ENCODE results near the gene VPREB3.
A peak's percentile ranks its signal among the peaks of the same experiment; 100 is the strongest.

The VPREB3 gene

GRCh38 chr22:23767673-23768548, 13.7 kb upstream of the VPREB3 start, which contains the start of gene CHCHD10:
CHCHD10 (minus strand) TSS chr22:23767972; CDS start chr22:23767874, 98 bp downstream.
- peak; percentile 62 to 64 for DNase-seq (ENCODE audit: low read depth in 1 of 2, low spot score in 1 of 2)

GRCh38 chr22:23767303-23767672, 13.1 kb upstream of the VPREB3 start:
- no peak for DNase-seq (ENCODE audit: low read depth in 1 of 2, low spot score in 1 of 2)

DNA sequence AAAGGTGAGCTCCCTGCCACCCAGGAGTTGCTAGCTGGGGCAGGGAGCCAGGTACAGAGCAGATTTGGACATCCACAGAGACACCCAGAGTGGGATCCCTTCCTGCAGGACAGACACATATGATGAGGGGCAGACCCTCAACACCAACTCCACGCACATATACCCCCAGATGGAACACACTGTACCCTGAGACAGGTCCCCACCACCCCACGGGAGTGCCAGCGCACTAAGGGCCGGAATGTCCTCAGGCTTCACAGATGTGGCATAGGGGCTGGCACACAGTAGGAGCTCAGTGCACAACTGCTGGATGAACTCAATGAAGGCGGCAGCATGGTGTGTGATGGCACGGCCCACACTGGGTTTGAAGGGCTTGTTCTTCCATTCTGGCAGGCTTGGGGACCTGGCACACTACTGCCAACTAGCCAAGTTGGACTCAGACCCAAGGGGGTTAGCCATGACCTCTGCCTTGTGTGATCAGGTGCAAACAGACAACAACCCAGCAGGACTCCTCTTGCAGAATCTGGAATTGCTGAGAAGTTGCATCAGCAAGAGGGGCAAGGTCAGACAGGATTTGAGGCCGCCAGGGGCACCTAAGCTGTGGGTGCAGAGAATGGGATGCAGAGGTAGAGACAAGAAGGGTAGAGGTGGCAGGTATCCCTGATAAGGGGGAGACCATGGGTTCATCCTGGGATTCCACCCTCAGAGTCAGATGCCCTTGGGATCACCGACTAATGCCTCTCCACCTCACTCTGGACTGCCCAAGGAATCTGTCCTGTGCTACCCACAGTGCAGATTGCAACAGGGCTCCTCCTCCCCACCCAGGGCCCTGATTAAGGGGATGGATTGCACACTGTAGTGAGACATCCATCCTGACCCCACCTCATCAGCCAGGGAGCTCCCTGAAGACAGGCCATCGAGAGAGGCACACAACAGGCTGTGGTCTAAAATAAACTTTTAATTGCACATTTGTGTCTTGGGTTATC, 11.0 kb upstream of the VPREB3 start:
- DNase-seq (ENCODE audit: low read depth in 1 of 2, low spot score in 1 of 2) = no peak

GRCh38 chr22:23763954-23764353, 9.7 kb upstream of the VPREB3 start:
- DNase-seq (ENCODE audit: low read depth in 1 of 2, low spot score in 1 of 2) = no peak

- peak in 1 of 2 donors; percentile 42 for DNase-seq (ENCODE audit: low read depth in 1 of 2, low spot score in 1 of 2)
These were observed 9.3 kb upstream of the VPREB3 start for GRCh38 chr22:23763579-23763945.

GRCh38 chr22:23762842-23763578, 8.8 kb upstream of the VPREB3 start, which contains the start of gene C22orf15:
C22orf15 (plus strand) TSS chr22:23762990; CDS start chr22:23763307, 317 bp downstream.
- DNase-seq (ENCODE audit: low read depth in 1 of 2, low spot score in 1 of 2) = no peak

- DNase-seq (ENCODE audit: low read depth in 1 of 2, low spot score in 1 of 2) = no peak
These were observed 5.8 kb upstream of the VPREB3 start for GRCh38 chr22:23760056-23760455.

- no peak for DNase-seq (ENCODE audit: low read depth in 1 of 2, low spot score in 1 of 2)
These were observed 5.3 kb upstream of the VPREB3 start for GRCh38 chr22:23759566-23759965.

DNA sequence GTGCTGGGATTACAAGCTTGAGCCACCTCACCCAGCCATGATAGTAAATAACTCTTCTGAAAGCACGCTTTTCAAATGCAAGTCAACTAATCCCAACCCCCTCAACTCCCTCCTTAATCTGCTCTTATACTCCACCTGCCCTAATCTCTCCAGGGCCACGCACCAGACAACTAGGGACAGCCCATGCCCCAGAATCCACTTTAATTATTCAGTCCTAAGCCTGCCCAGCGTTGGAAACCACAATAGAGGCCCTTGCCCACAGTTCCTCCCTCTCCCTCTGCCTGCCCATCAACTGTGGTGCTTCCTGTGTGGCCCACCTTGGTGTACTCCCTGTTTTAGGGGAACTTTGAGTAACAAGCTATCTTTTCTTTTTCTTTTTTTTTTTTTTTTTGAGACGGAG, 2.7 kb upstream of the VPREB3 start:
- no peak for DNase-seq (ENCODE audit: low read depth in 1 of 2, low spot score in 1 of 2)

- no peak for DNase-seq (ENCODE audit: low read depth in 1 of 2, low spot score in 1 of 2)
These were observed 1.5 kb upstream of the VPREB3 start for GRCh38 chr22:23755711-23756110.

DNA sequence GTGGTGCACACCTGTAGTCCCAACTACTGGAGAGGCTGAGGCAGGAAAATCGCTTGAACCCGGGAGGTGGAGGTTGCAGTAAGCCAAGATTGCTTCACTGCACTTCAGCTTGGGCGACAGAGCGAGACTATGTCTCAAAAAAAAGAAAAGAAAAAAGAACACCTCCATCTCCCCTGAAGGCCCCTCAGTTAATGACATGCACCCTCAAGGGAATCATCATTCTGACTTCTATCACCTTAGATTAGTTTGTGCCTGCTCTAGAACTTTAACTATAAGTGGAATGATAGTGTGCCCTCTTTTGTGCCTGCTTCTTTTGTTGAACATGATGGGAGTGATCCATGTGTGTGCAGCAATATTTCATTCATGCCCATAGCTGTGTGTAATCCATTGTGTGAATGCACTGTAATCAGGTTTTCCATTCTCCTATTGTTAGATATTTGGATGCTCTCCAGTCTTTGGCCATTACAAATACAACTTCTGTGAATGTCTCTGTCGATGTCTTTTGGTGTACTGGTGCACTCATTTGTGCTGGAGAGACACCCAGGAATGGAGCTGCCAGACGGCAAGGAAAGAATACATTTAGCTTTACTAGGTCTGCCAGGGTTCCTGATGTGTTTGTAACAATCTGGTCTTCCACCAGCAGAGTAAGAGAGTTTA, 883 bp upstream of the VPREB3 start:
- DNase-seq (ENCODE audit: low read depth in 1 of 2, low spot score in 1 of 2) = no peak

GRCh38 chr22:23753385-23753784, 840 bp downstream of the VPREB3 start:
- no peak for DNase-seq (ENCODE audit: low read depth in 1 of 2, low spot score in 1 of 2)

- DNase-seq (ENCODE audit: low read depth in 1 of 2, low spot score in 1 of 2) = no peak
These were observed 1.5 kb downstream of the VPREB3 start for GRCh38 chr22:23752750-23753149.

DNA sequence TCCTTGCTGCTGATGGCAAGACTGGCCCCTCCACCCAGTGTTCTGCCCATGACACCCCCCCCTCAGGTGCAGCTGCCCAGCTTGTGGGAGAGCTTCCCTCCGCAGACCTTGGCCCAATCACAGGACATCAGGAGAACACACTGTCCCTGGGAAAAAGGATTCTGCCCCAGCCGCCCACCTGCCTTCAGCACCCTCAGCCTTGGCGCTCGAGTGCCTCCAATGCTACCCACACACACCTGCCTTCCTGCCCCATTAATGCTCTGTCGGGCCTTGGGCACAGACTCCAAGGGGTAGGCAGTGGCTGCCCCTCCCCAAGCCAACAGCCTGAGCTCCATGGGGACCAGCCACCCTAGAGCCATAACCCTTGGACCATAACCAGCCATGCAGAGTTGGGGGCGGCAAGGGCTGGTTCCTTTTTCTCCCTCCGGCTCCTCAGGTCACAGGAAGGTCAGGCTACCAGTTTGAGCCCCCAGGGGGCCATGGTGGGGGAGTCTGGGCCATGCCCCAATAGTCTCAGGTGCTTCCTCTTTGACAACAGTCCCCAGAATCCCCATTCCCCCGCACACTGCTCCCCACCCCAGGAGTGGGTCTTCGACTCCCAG, 2.0 kb downstream of the VPREB3 start:
- no peak for DNase-seq (ENCODE audit: low read depth in 1 of 2, low spot score in 1 of 2)

- DNase-seq (ENCODE audit: low read depth in 1 of 2, low spot score in 1 of 2) = no peak
These were observed 2.7 kb downstream of the VPREB3 start for GRCh38 chr22:23751441-23751996.

GRCh38 chr22:23750714-23751440, 3.3 kb downstream of the VPREB3 start, which contains the start of gene ZNF70:
ZNF70 (minus strand) TSS chr22:23751112; CDS start chr22:23745140, 5,972 bp downstream.
- DNase-seq (ENCODE audit: low read depth in 1 of 2, low spot score in 1 of 2) = peak; percentile 59 to 71

GRCh38 chr22:23750367-23750713, 3.9 kb downstream of the VPREB3 start:
- DNase-seq (ENCODE audit: low read depth in 1 of 2, low spot score in 1 of 2) = no peak

DNA sequence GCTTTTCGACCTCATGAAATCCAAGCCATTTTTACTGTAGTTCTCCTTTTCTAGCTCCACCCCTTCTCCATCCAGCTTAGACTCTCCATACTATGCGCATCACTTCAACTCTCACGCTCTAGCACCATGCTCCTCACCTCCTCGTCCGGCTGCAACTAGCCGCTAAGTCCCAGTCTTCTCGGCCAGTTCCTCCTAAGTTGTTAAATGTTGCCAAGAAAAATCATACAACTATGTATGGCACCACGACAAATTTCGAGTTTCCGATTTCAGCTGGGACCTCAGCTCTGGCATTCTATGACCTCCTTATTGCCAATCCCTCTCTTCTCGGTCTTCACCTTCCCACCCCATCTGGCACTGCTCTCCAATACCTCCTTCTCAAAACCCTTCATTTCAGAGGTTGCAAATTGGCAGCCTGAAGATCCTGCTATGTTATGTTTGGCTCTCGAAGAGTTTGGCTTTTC, 4.4 kb downstream of the VPREB3 start:
- no peak for DNase-seq (ENCODE audit: low read depth in 1 of 2, low spot score in 1 of 2)

DNA sequence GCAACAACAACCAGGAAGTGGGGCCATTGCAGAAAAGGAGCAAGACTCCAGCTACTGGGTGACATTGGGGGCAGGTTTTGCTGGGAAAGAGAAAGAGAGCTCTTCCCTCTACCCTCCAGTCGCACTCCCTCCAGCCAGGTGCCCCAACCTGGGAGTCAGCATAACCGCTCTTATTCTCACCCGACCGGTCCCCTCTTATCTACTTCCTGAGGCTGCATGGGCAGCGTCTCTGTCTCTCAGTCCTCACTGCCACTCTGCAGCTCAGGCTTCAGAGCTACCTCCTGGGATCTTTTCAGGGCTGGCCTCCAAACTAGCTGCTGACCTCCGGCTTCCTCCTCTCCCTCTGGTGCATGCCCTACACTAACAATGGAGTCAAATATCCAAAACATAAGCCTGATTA, 8.4 kb downstream of the VPREB3 start:
- no peak for DNase-seq (ENCODE audit: low read depth in 1 of 2, low spot score in 1 of 2)

All from activated CD4-positive, alpha-beta T cell treated with anti-CD3 and anti-CD28 coated beads, Interleukin-2, amount 50 U/mL, for 24 hours (primary cell).